CD1c-positive myeloid dendritic cell (primary cell): ENCODE measurements around the gene PRKAG2.
"Not testable (repeated sequence)": the region's sequence is repeated elsewhere in the genome, so short reads cannot be mapped to it uniquely, and the experiment has no call there.

Experiments
- DNase-seq: peaks from one replicate; pipeline ENCODE4 v3.0.0-alpha.2; 2016; ENCODE audit errors: extremely low spot score

PRKAG2 gene

GRCh38 chr7:151590850-151591771 is 285.8 kb downstream of the PRKAG2 start:
- DNase-seq: no peak

DNA sequence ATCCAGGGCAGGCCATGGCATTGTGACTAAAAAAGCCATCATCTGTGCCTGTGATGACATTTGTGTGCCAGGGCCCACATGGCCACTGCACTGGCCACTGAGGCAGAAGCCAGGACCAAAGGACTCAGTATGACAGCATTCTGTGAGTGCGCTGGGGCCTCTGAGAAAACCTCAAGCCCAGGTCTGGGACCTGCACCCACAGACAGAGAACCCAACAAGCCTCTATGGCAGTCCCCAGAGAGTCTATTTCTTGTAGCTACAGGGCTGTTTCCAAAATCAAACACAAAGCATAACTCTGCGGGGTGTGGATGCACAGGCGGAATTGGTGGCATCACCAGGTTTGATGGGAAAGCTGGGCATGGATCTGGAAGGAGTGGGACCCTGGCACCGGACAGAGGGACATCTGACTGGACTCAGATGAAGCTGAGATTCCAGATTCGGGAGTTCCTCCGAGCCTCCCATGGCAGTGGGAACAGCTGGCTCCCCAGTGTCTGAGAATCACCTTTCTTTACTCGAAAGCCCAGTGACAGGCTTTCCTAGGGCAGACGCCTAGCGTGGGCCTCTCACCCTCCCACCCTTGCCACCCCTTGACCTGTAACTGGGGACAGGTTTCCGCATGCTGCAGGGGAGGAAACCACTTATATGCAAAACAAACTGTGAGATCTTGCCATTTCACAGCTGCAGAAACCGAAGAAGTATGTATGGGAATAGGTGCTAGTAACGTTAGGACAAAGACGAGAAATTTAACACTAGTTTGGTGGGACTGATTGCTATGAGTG is 286.7 kb downstream of the PRKAG2 start:
- no peak for DNase-seq

- no peak for DNase-seq
These were observed 287.9 kb downstream of the PRKAG2 start for GRCh38 chr7:151588982-151589381.

DNA sequence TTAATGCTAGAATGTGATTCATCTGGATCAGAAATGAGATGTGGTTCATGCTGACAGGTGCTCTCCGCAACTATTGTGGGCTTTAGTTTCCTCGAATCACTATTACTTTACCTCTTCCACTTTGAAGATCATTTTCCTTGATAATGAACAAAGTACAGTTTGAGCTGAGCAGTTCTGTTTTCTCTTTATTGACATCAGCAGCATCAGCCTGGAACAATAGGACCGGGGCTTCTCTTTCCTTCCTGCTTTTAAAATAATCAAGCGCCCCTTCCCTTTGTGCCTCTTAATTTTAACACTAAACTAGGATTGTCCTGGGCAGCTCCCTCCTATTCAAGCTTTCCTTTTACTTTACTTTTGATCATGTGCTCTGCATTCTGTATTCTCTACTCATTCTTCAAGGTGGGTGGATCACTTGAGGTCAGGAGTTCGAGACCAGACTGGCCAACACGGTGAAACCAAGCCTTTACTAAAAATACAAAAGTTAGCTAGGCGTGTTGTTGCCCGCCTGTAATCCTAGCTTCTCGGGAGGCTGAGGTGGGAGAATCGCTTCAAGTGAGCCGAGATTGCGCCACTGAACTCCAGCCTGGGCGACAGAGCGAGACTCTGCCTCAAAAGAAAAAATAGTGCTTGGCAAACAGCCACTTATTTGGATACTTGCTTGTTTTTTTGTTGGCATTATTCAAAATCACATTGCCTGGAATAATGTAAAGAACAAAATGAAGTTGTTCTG is 290.2 kb downstream of the PRKAG2 start:
- no peak for DNase-seq

DNA sequence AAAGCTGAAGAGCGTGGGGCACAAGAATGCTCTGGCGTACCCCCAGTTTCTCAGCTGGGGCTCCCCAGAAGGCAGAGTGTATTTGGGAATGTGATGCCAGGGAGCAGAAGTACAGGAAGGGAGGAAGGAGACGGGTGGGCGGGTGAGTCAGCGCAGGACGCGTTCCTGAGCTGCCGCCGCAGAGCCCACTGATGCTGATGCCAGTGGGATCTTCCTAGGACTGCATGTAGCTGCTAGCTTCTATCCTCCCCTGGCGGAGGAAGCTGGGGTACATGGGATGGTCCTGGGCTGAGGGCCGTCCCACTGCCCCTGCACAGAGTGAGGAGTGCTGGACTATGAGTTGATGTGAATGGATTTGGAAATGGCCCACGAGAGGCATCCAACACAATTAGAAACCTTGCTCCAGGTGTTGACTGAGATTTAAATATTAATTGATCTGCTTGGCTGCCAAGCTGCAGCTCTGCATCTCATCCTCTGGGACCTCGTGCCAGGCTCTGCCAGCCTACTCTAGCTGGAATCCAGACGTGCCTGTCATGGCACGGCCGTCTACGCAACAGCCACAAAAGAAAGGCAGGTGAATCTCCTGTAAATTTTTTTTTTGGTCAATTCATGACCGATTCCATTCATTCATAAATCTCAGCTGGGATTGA is 291.0 kb downstream of the PRKAG2 start:
- DNase-seq: no peak

DNA sequence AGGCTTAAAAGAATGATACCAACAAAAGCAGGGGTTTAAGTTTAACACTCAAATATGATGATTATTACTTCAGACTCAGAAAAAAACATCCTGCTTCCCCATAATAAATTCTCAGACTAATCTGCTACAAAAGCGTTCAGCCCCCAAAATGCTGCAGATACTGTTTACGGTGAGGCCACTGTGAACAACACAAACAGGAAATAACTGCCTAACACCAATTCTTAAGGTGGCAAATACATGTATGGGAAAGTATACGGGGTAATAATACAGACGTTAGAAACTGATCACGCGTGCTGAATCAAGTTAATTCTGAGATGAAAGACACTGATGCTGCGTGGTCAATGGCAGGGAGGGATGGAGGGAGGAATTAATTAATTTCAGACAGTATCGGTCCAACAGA is 295.2 kb downstream of the PRKAG2 start:
- no peak for DNase-seq

DNA sequence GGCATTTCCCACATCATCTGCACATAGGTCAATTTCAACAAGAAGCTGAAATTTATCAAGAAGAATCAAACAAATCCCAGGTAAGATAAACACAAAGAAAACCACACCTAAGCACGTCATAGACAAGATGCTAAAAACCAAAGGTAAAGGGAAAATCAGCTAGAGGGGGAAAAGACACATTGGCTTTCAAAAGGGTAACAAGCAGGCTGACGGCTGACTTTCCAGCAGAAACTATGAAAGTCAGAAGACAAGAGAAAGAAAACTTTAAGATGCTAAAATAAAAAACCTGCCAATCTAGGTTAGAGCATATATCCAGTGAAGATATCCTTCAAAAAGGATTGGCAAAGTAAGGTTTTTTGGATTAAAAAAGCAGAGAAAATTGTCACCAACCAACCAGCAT is 297.3 kb downstream of the PRKAG2 start:
- no peak for DNase-seq

DNA sequence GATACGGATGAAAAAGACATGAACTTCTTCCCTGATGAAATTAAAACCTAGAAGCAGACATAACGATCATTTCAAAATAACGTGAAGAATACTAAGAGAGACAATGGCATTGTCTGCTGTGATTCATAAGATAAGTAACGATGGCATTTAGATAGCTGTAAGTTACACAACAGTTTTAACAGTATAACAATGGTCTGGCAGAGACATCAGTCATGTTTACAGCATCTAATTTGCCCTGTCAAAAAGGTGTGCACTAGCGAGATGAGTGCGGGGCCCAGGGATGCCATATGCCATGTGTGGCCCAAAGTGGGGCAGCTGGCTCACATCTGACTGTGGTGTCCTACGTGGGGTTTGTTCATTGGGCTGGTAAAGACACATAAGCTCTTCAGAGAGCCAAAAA is 301.5 kb downstream of the PRKAG2 start:
- no peak for DNase-seq

DNA sequence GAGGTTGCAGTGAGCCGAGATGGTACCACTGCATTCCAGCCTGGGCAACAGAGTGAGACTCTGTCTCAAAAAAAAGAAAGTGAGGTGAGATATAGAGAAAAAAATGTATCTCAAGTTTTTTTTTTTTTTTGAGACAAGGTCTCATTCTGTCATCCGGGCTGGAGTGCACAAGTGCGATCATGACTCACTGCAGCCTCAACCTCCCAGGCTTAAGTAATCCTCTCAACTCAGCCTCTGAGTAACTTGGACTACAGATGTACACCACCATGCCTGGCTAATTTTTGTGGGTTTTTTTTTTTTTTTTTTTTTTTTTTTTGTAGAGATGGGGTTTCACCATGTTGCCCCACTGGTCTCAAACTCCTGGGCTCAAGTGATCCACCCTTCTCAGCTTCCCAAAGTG is 303.9 kb downstream of the PRKAG2 start:
- not testable (repeated sequence) for DNase-seq

GRCh38 chr7:151572136-151572535 is 304.8 kb downstream of the PRKAG2 start:
- no peak for DNase-seq

- no peak for DNase-seq
These were observed 305.4 kb downstream of the PRKAG2 start for GRCh38 chr7:151571471-151571870.

DNA sequence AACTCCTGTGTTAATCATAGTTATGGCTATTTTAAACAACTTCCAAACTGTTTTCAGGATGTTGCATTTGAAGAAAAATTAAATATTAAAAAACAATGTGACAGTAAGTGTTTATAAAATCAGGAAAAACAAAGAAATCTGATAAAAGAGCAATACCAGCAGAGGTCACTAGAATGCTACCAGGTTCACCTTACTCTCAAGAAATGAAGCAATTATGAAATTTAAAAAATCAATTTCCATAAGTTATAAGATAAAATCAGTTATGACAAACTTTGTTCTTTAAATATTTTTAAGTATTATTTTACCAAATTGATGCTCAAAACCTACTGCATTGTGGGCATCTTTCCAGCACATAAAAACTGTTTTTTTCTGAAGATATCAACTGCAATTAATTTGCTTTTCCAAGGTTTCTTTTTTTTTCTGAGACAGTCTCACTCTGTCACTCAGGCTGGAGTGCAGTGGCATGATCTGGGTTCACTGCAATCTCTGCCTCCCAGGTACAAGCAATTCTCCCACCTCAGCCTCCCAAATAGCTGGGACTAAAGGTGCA is 306.5 kb downstream of the PRKAG2 start:
- DNase-seq: peak; percentile 21

GRCh38 chr7:151568956-151569940 is 307.7 kb downstream of the PRKAG2 start:
- DNase-seq: no peak

- no peak for DNase-seq
These were observed 310.0 kb downstream of the PRKAG2 start for GRCh38 chr7:151566897-151567320.

DNA sequence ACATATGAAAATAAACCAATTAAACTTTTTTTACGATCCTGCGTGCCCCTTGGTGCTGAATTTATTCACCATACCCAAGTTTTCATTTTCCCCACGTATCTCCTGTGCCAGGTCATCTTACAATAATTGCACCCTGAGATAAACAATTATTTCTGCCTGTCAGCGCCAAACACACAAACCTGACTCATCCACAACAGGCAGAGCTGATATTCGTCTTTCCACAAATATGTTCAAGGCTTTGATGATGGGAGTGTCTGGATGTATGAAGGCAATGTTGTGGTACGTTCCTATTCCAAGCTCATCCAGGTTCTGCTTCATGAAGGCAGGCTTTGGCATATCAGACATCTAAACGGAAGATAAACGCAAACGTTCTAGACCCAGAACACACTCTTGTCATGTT is 311.4 kb downstream of the PRKAG2 start:
- DNase-seq: no peak

- DNase-seq: no peak
These were observed 316.7 kb downstream of the PRKAG2 start for GRCh38 chr7:151560243-151560642.

DNA sequence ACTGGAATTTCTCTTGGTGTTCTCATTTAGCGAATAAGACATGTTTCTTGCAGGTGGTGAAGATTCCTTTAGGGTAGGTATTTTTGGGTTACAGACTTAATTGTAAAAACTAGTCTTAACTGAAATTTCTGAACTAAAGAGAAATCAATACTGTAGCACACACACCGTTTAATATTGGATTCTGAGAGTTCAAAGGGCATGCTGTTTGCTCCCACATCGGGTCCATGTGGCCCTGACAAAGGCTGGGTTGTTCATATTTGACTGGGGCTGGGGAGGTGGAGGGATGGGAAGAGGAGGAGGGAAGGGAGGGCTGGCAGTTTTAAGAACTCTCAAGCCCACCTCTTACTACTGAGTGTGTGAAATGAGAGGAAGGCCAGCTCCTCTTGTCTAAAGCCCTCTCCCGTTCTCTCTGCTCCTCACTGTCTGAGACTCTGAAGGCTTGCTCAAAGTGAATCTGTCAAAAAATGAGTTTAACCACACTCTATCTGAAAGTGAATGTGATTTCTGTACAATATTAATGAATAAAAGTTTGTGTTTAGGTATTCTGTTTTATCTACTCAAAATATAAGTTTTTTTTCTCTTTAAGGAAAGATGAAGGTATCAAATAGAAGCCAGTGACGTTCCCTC is 317.2 kb downstream of the PRKAG2 start:
- no peak for DNase-seq

- DNase-seq: no peak
These were observed 318.3 kb downstream of the PRKAG2 start for GRCh38 chr7:151558575-151558974.

DNA sequence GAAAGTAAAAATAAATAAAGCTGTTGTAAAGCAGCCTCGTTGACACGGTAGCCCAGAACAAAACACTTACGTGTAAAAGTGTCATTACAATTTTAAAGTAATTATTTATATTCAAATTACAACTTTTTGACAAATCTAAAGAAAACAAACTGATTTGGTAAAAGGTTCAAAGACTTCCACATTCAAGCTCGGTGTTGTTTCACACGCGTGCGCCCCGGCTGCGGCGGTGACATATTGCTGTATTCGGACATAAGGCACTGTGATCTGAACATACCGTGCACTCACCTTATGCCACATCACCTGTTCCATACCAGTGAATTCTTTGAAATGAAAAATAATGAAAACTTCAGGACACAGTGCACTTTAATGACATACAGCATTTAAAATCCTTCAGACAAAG is 320.3 kb downstream of the PRKAG2 start:
- DNase-seq: no peak

DNA sequence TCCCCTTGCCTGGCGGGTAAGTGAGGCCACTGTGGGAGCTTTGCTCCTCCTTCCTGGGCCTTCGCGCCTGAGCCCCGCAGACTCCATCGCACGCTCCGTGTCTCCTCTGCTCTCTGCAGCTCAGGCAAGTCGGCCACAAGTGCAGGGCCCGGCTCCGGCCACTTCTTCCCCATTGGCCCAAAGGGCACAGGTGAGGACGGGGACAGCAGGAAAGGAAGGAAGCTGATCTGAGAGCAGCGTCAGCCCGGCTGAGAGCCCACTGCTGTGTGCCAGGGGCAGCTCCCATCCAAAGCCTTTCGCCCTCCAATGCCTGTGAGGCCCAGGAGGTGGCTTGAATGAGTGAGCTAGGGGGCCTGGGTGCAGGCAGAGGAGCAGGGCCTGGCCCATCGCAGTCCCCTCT is 323.6 kb downstream of the PRKAG2 start:
- no peak for DNase-seq
